MM.1S (cell line): Measurements from ENCODE around the gene TOR1AIP2.

ENCODE experiments used
- DNase-seq: peaks from one replicate; pipeline ENCODE4 v3.0.0-alpha.2; 2015
- H2AFZ ChIP-seq: fragments of 300-600 bp; sonication (generic); 2 replicates; pipeline ENCODE4 v1.6.0; 2016; ENCODE audit warnings: antibody characterized with exemption, low read length
- H3F3A ChIP-seq: fragments of 300-600 bp; sonication (generic); 2 replicates; pipeline ENCODE4 v1.6.1; 2016; ENCODE audit warnings: mild to moderate bottlenecking, antibody characterized with exemption, low read length, moderate library complexity, mixed read lengths; ENCODE audit not compliant: insufficient read depth
- H3K27ac ChIP-seq: fragments of 300-600 bp; sonication (generic); 2 replicates; pipeline ENCODE4 v1.5.1; 2016; ENCODE audit warnings: mild to moderate bottlenecking, low read length
- H3K27me3 ChIP-seq: fragments of 300-600 bp; sonication (generic); replicated peaks from 2 replicates; pipeline ENCODE4 v1.6.0; 2016; ENCODE audit warnings: low read length; ENCODE audit not compliant: insufficient read depth
- H3K36me3 ChIP-seq: fragments of 300-600 bp; sonication (generic); replicated peaks from 2 replicates; pipeline ENCODE4 v1.6.1; 2016; ENCODE audit warnings: mild to moderate bottlenecking, low read length, mixed read lengths; ENCODE audit not compliant: insufficient read depth
- H3K4me1 ChIP-seq: fragments of 300-600 bp; sonication (generic); 2 replicates; pipeline ENCODE4 v1.6.1; 2016; ENCODE audit warnings: low read length, mixed read lengths
- H3K4me2 ChIP-seq: fragments of 300-600 bp; sonication (generic); 2 replicates; pipeline ENCODE4 v1.6.0; 2016; ENCODE audit warnings: low read depth, low read length
- H3K4me3 ChIP-seq: fragments of 300-600 bp; sonication (generic); 2 replicates; pipeline ENCODE4 v1.5.1; 2016; ENCODE audit warnings: low read length, mixed read lengths
- H3K79me2 ChIP-seq: fragments of 300-600 bp; sonication (generic); 2 replicates; pipeline ENCODE4 v1.6.1; 2016; ENCODE audit warnings: mixed run types, low read length, mixed read lengths
- H3K9ac ChIP-seq: fragments of 300-600 bp; sonication (generic); 2 replicates; pipeline ENCODE4 v1.6.1; 2016; ENCODE audit warnings: low read length, mixed read lengths
- H3K9me2 ChIP-seq: fragments of 300-600 bp; sonication (generic); replicated peaks from 2 replicates; pipeline ENCODE4 v1.6.1; 2016; ENCODE audit warnings: mild to moderate bottlenecking, low read length, mixed read lengths; ENCODE audit not compliant: insufficient read depth
- H3K9me3 ChIP-seq: fragments of 300-600 bp; sonication (generic); replicated peaks from 2 replicates; pipeline ENCODE4 v1.6.1; 2016; ENCODE audit warnings: mild to moderate bottlenecking, low read length, mixed read lengths; ENCODE audit not compliant: insufficient read depth
- H4K20me1 ChIP-seq: fragments of 300-600 bp; sonication (generic); 2 replicates; pipeline ENCODE4 v1.6.1; 2016; ENCODE audit warnings: mild to moderate bottlenecking, low read length, moderate library complexity, mixed read lengths; ENCODE audit not compliant: insufficient read depth
- EZH2 ChIP-seq: fragments of 300-600 bp; sonication (generic); optimal IDR thresholded peaks from 2 replicates; pipeline ENCODE3; 2017; ENCODE audit warnings: low read depth, mild to moderate bottlenecking, antibody characterized with exemption, low read length, mixed read lengths
- EZH2phosphoT487 ChIP-seq: fragments of 300-600 bp; sonication (generic); IDR thresholded peaks from 2 replicates; pipeline ENCODE4 v1.6.1; 2018; ENCODE audit warnings: antibody characterized with exemption, low read length
- TF ChIP-seq, protein P1 (sequence below): fragments of 300-600 bp; sonication (generic); IDR thresholded peaks from 2 replicates; pipeline ENCODE4 v1.5.1; 2016; ENCODE audit warnings: antibody characterized with exemption, low read length, mixed read lengths

The TOR1AIP2 gene

DNA sequence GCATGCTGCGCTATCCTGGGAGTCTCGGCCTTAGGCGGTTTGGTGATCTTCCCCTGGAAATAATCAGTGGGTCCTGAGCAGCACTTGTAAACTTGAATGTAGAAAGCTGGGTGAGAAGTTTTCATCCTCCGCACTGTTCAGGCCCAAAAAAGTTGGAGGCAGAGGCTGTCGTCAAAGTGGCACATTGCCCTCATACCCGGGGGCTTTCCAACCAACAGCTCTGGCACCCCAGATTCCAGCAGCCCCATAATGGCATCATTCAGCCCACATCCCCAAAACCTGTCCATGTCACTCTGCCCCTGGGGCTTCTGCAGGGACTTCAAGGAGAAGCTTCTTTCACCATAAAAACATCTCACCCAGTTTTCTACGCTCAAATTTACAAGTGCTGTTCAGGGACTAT, 59.3 kb downstream of the TOR1AIP2 start:
- H3K27me3 ChIP-seq, result no peaks in the 10 kb centered on the region; the same call in 1 of the 2 replicates
- no peaks in the 10 kb centered on the region for H3K36me3 ChIP-seq
- H3K4me2 ChIP-seq, result no peak overlapping the region
- no peak for DNase-seq
- TF ChIP-seq EZH2phosphoT487, result no peak
- TF ChIP-seq, protein P1, sequence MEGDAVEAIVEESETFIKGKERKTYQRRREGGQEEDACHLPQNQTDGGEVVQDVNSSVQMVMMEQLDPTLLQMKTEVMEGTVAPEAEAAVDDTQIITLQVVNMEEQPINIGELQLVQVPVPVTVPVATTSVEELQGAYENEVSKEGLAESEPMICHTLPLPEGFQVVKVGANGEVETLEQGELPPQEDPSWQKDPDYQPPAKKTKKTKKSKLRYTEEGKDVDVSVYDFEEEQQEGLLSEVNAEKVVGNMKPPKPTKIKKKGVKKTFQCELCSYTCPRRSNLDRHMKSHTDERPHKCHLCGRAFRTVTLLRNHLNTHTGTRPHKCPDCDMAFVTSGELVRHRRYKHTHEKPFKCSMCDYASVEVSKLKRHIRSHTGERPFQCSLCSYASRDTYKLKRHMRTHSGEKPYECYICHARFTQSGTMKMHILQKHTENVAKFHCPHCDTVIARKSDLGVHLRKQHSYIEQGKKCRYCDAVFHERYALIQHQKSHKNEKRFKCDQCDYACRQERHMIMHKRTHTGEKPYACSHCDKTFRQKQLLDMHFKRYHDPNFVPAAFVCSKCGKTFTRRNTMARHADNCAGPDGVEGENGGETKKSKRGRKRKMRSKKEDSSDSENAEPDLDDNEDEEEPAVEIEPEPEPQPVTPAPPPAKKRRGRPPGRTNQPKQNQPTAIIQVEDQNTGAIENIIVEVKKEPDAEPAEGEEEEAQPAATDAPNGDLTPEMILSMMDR, result no peak
- TF ChIP-seq EZH2, result no peak
- no peaks in the 10 kb centered on the region for H4K20me1 ChIP-seq
- no peak overlapping the region for H2AFZ ChIP-seq
- H3K4me3 ChIP-seq, result no peak overlapping the region
- H3K9ac ChIP-seq, result no peak overlapping the region
- H3F3A ChIP-seq, result peaks cover 5% of the 10 kb centered on the region
- H3K4me1 ChIP-seq, result peaks cover 26% of the 10 kb centered on the region
- no peak overlapping the region for H3K27ac ChIP-seq
- no peaks in the 10 kb centered on the region for H3K9me2 ChIP-seq
- H3K9me3 ChIP-seq, result no peaks in the 10 kb centered on the region
- H3K79me2 ChIP-seq, result no peaks in the 10 kb centered on the region

DNA sequence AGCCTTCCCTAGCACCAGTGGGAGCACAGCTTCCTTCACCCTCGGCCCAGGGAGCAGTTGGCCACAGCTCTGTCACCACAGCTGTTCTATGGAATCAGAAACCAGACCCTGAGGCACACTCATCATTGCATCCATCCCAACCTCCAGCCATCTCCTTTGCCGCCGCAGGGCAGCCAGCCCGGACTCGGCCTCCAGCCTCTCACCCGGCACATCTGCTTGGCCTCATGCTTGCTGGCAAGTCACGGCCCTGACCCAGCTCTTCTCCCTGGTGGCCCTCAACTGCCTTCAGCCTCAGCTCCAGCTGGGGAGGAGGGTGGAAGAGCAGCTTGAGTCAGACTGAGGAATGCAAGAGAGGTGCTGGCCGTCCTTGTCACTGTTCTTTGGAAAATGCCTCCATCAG, 59.8 kb downstream of the TOR1AIP2 start:
- H3K4me2 ChIP-seq, result no peak overlapping the region
- H2AFZ ChIP-seq, result no peak overlapping the region
- TF ChIP-seq EZH2 (no peak), EZH2phosphoT487 (no peak)
- TF ChIP-seq, protein P1, result no peak

DNA sequence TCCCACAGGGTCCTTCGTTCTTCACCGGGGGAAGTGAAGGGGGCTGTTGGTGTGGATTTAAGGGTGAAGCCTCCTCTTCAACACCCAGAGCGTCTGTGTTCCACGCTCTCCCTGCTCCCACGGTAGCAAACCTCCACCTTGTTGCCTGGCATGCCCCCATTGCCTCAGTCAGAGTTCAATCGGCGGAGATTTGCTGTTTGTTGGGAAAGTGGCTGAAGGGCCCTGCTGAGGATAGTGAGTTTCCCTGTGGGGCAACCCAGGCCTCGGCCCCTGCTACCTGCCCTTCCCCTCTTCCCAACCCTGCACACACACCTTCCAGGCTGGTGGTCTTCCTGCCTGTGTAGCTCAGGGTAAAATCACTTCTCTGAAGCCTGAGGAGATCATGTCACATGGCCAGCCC, 60.5 kb downstream of the TOR1AIP2 start:
- Histone ChIP-seq H3K27ac (no peak overlapping the region), H2AFZ (no peak overlapping the region), H3F3A (peaks cover 1% of the 10 kb centered on the region), H4K20me1 (no peaks in the 10 kb centered on the region), H3K9me3 (no peaks in the 10 kb centered on the region), H3K27me3 (peaks cover 3% of the 10 kb centered on the region; the same call in 1 of the 2 replicates), H3K79me2 (no peaks in the 10 kb centered on the region), H3K4me1 (peaks cover 18% of the 10 kb centered on the region), H3K9me2 (no peaks in the 10 kb centered on the region), H3K4me3 (no peak overlapping the region), H3K36me3 (no peaks in the 10 kb centered on the region), H3K4me2 (no peak overlapping the region), H3K9ac (no peak overlapping the region)
- TF ChIP-seq EZH2phosphoT487 (no peak), EZH2 (no peak)
- TF ChIP-seq, protein P1, result no peak
- no peak for DNase-seq

More for the DNA sequence above, 59.8 kb downstream of the TOR1AIP2 start:
- H3K9me3 ChIP-seq, result no peaks in the 10 kb centered on the region
- H3K27me3 ChIP-seq, result no peaks in the 10 kb centered on the region; the same call in 1 of the 2 replicates
- no peak overlapping the region for H3K27ac ChIP-seq
- H3K9ac ChIP-seq, result no peak overlapping the region
- DNase-seq, result no peak
- no peaks in the 10 kb centered on the region for H4K20me1 ChIP-seq
- H3K4me1 ChIP-seq, result peaks cover 26% of the 10 kb centered on the region
- H3K4me3 ChIP-seq, result no peak overlapping the region
- no peaks in the 10 kb centered on the region for H3K36me3 ChIP-seq
- H3K9me2 ChIP-seq, result no peaks in the 10 kb centered on the region
- peaks cover 5% of the 10 kb centered on the region for H3F3A ChIP-seq
- no peaks in the 10 kb centered on the region for H3K79me2 ChIP-seq
